HepG2 (cell line): Measurements from ENCODE around the gene EFNA2. TPM values are rescaled to one million over a fixed set of nuclear protein-coding genes. Genes with fewer than 3 reads are reported as not detected.

Experiments
- CENPX ChIP-seq: sonication (generic); formaldehyde crosslinking; IDR thresholded peaks from 2 replicates; pipeline ENCODE4 v1.9.0; 2021; ENCODE audit warnings: mild to moderate bottlenecking, missing genetic modification reagents, moderate library complexity
- DBP ChIP-seq: sonication (generic); formaldehyde crosslinking; IDR thresholded peaks from 2 replicates; pipeline ENCODE4 v1.4.0; 2020; ENCODE audit warnings: missing genetic modification reagents; ENCODE audit errors: not compliant biosample characterization
- ELF1 ChIP-seq: sonication (generic); formaldehyde crosslinking; IDR thresholded peaks from 2 replicates; pipeline ENCODE4 v1.4.0; 2020; ENCODE audit warnings: missing genetic modification reagents
- GLI4 ChIP-seq: sonication (generic); formaldehyde crosslinking; IDR thresholded peaks from 2 replicates; pipeline ENCODE4 v1.5.1; 2020; ENCODE audit warnings: missing genetic modification reagents, mild to moderate bottlenecking, moderate library complexity, borderline replicate concordance
- GPN1 ChIP-seq: sonication (generic); formaldehyde crosslinking; IDR thresholded peaks from 2 replicates; pipeline ENCODE4 v1.5.1; 2020; ENCODE audit warnings: missing genetic modification reagents, borderline replicate concordance
- HOXA5 ChIP-seq: sonication (generic); formaldehyde crosslinking; IDR thresholded peaks from 2 replicates; pipeline ENCODE4 v1.4.0; 2020; ENCODE audit warnings: missing genetic modification reagents
- KMT2A ChIP-seq: sonication (generic); formaldehyde crosslinking; IDR thresholded peaks from 2 replicates; pipeline ENCODE4 v1.4.0; 2020; ENCODE audit warnings: missing genetic modification reagents
- LCORL ChIP-seq, 2 experiments: fragments of 450-650 bp in 1 of 2; sonication (generic) in 1 of 2; formaldehyde crosslinking in 1 of 2; IDR thresholded peaks; 2 replicates each; pipeline versions ENCODE4 v1.5.0 to v1.6.1; 2017 to 2020; ENCODE audit warnings: antibody characterized with exemption in 1 of 2, missing genetic modification reagents in 1 of 2
- MAZ ChIP-seq, 2 experiments: sonication (generic) in 1 of 2; formaldehyde crosslinking in 1 of 2; IDR thresholded peaks; 2 replicates each; pipeline versions ENCODE4 v1.5.0 to v1.6.1; 2012 to 2020; ENCODE audit warnings: low read depth in 2 of 2, mild to moderate bottlenecking in 2 of 2, borderline replicate concordance in 1 of 2, improper control_type of control experiment in 1 of 2, low read length in 1 of 2, missing genetic modification reagents in 1 of 2, moderate library complexity in 1 of 2
- NCOA2 ChIP-seq: sonication (generic); formaldehyde crosslinking; IDR thresholded peaks from 2 replicates; pipeline ENCODE4 v1.8.0; 2022; ENCODE audit warnings: inconsistent platforms
- PHF5A ChIP-seq: IDR thresholded peaks from one replicate; pipeline ENCODE4 v1.6.1; 2018; ENCODE audit warnings: low read depth, missing genetic modification reagents; ENCODE audit not compliant: unreplicated experiment
- RAD21 ChIP-seq: fragments of 450-650 bp; formaldehyde crosslinking; IDR thresholded peaks from 2 replicates; pipeline ENCODE4 v1.5.0; 2020; ENCODE audit warnings: mild to moderate bottlenecking
- SP5 ChIP-seq: IDR thresholded peaks from 2 replicates; pipeline ENCODE4 v1.6.1; 2016; ENCODE audit warnings: low read depth, borderline replicate concordance
- STAG1 ChIP-seq: sonication (generic); formaldehyde crosslinking; IDR thresholded peaks from 2 replicates; pipeline ENCODE4 v1.4.0; 2020; ENCODE audit warnings: missing genetic modification reagents
- TBL1XR1 ChIP-seq: fragments of 150-350 bp; IDR thresholded peaks from 2 replicates; pipeline ENCODE4 v1.6.1; 2014; ENCODE audit warnings: borderline replicate concordance, low read length; ENCODE audit not compliant: partially characterized antibody
- TGIF2 ChIP-seq: IDR thresholded peaks from 2 replicates; pipeline ENCODE4 v1.6.1; 2016; ENCODE audit warnings: control low read depth, missing compliant biosample characterization
- ZBTB2 ChIP-seq: sonication (generic); formaldehyde crosslinking; IDR thresholded peaks from 2 replicates; pipeline ENCODE4 v1.8.0; 2022; ENCODE audit warnings: low read depth, missing genetic modification reagents
- ZFP1 ChIP-seq: IDR thresholded peaks from 2 replicates; pipeline ENCODE4 v1.6.1; 2016
- ZNF230 ChIP-seq: sonication (generic); formaldehyde crosslinking; IDR thresholded peaks from 2 replicates; pipeline ENCODE4 v1.4.0; 2020; ENCODE audit warnings: mild to moderate bottlenecking, missing genetic modification reagents
- ZNF264 ChIP-seq: sonication (generic); formaldehyde crosslinking; IDR thresholded peaks from 2 replicates; pipeline ENCODE4 v1.4.0; 2020; ENCODE audit warnings: missing genetic modification reagents
- ZNF333 ChIP-seq: sonication (generic); formaldehyde crosslinking; IDR thresholded peaks from 2 replicates; pipeline ENCODE4 v1.4.0; 2020; ENCODE audit warnings: mild to moderate bottlenecking, missing genetic modification reagents, borderline replicate concordance
- ZNF430 ChIP-seq: sonication (generic); formaldehyde crosslinking; IDR thresholded peaks from 2 replicates; pipeline ENCODE4 v1.9.0; 2021; ENCODE audit warnings: mild to moderate bottlenecking, missing genetic modification reagents
- ZNF431 ChIP-seq: sonication (generic); formaldehyde crosslinking; IDR thresholded peaks from 2 replicates; pipeline ENCODE4 v1.9.0; 2022; ENCODE audit warnings: missing genetic modification reagents, low read depth, mild to moderate bottlenecking, borderline replicate concordance
- ZNF451 ChIP-seq: sonication (generic); formaldehyde crosslinking; IDR thresholded peaks from 2 replicates; pipeline ENCODE4 v1.5.0; 2020; ENCODE audit warnings: mild to moderate bottlenecking, missing genetic modification reagents
- ZNF558 ChIP-seq: sonication (generic); formaldehyde crosslinking; IDR thresholded peaks from 2 replicates; pipeline ENCODE4 v1.9.0; 2022; ENCODE audit warnings: mild to moderate bottlenecking, missing genetic modification reagents, borderline replicate concordance
- ZNF564 ChIP-seq: sonication (generic); formaldehyde crosslinking; IDR thresholded peaks from 2 replicates; pipeline ENCODE4 v1.8.1; 2023; ENCODE audit warnings: mild to moderate bottlenecking, missing genetic modification reagents
- ZNF790 ChIP-seq: sonication (generic); formaldehyde crosslinking; IDR thresholded peaks from 2 replicates; pipeline ENCODE4 v1.8.0; 2022; ENCODE audit warnings: missing genetic modification reagents, mild to moderate bottlenecking, borderline replicate concordance
- polyA plus RNA-seq, 8 experiments: library from polyadenylated mRNA; depleted of rRNA in 3 of 8; stranded (reverse) in 7 of 8; unstranded in 1 of 8; fragments of >200 nt; fragmentation: Illumina TruSeq in 4 of 8; extraction: Trizol in 4 of 8; gene quantifications; 2 replicates each; pipeline versions ENCODE4 v1.2.1 to v1.2.3, GENCODE V29; 2011 to 2016; ENCODE audit warnings: low read depth in 4 of 8, missing spikeins in 1 of 8, mixed read lengths in 1 of 8; ENCODE audit not compliant: insufficient read depth in 1 of 8
- total RNA-seq, 5 experiments: library from RNA; depleted of rRNA; stranded (reverse); fragments of >200 nt; fragmentation: Illumina TruSeq; extraction: Trizol; gene quantifications; 2 replicates each; pipeline ENCODE4 v1.2.3, GENCODE V29; 2016; ENCODE audit warnings: low read depth in 1 of 5
- TF ChIP-seq, protein P1 (sequence below): sonication (generic); formaldehyde crosslinking; IDR thresholded peaks from 2 replicates; pipeline ENCODE4 v1.8.1; 2022; ENCODE audit warnings: mild to moderate bottlenecking, missing genetic modification reagents

The EFNA2 gene
- total and polyA plus RNA-seq, 2 of the 13 experiments (the other 11 are each of a cell fraction or from before 2014, with no cell fraction given) = 6.0 to 9.9 TPM

DNA sequence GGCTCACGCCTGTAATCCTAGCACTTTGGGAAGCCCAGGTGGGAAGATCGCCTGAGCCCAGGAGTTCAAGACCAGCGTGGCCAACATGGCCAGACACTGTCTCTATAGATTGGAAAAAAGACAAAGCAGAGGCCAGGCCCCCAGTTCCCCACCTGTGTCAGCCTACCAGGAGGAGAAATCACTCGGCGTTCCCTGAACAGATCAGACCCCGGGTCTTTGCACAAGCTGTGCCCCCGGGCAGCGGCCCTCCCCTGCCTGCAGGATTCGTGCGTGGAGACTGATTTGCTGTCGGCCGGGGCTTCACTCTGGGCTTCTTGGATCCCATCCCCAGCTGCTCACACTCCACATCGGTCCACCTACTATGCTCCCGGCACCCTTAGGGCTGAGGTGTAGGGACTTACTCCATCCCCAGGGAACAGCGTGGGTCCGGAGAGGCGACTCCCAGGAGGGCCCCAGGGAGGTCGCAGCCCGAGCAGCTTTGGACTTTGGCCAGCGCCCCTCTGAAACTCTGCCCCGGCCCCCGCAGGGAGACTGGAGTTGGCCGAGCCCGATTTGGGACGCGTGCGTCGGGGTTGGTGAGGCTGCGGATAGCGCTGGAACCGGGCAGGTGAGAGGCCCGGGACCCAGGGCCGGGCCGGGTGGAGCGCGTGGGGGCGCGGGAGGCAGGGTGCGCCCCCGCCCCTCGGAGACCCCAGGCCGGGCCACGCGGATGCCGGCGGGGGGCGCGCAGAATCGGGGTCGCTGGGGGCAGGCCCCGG lies 515 bp upstream of the EFNA2 start (continued):
- TF ChIP-seq MAZ (IDR thresholded peaks at IDR 0.05; ENCODE audit: borderline replicate concordance, low read depth, low read length) (no peak), MAZ (CRISPR knock-in tag; IDR thresholded peaks at IDR 0.05; ENCODE audit: low read depth) (no peak), PHF5A (CRISPR knock-in tag) (no peak), ZNF430 (CRISPR knock-in tag) (peak; percentile 61; the same call in 1 of the 2 replicates), ZNF451 (CRISPR knock-in tag) (no peak), ZFP1 (CRISPR knock-in tag) (no peak), HOXA5 (peak; percentile 28; the same call in 1 of the 2 replicates), ELF1 (CRISPR knock-in tag) (no peak), GLI4 (CRISPR knock-in tag) (no peak), ZNF333 (CRISPR knock-in tag) (no peak), NCOA2 (CRISPR knock-in tag) (no peak), KMT2A (CRISPR knock-in tag) (no peak), ZNF790 (no peak), ZNF230 (no peak), TBL1XR1 (no peak), CENPX (CRISPR knock-in tag) (no peak), STAG1 (no peak), ZNF431 (CRISPR knock-in tag) (no peak), ZBTB2 (peak; percentile 27; the same call in 1 of the 2 replicates), ZNF564 (no peak), RAD21 (no peak), DBP (no peak), ZNF264 (CRISPR knock-in tag) (no peak), GPN1 (no peak), TGIF2 (no peak), LCORL (IDR thresholded peaks at IDR 0.05) (no peak), LCORL (CRISPR knock-in tag; IDR thresholded peaks at IDR 0.05) (peak; percentile 82), SP5 (CRISPR knock-in tag) (no peak), ZNF558 (CRISPR knock-in tag) (no peak)
- TF ChIP-seq, protein P1, sequence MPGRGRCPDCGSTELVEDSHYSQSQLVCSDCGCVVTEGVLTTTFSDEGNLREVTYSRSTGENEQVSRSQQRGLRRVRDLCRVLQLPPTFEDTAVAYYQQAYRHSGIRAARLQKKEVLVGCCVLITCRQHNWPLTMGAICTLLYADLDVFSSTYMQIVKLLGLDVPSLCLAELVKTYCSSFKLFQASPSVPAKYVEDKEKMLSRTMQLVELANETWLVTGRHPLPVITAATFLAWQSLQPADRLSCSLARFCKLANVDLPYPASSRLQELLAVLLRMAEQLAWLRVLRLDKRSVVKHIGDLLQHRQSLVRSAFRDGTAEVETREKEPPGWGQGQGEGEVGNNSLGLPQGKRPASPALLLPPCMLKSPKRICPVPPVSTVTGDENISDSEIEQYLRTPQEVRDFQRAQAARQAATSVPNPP (CRISPR knock-in tag) = no peak
